Measurements from ENCODE around the gene AOAH. TPM values are rescaled to one million over a fixed set of nuclear protein-coding genes. Genes with fewer than 3 reads are reported as not detected.

Gene AOAH
- total RNA-seq, 1 experiment from 2014 or later: not detected

DNA sequence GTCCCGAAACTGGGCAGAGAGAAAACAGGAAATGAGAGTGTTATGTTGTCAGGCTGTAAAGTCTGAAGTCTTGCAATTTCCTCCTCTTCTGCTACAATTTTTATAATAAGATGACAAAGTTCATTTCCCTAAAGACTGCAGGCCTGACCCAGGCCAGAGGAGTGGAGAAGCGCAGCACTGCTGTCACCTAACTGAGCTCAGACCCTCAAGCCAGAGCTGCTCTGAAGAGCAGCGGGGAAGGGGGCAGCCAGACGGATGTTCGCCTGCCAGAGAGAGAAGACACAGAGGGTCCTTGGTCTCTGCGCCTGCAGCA, 12.6 kb upstream of the AOAH start:
- intact Hi-C loops (cut with micrococcal nuclease; ENCODE audit: unreplicated experiment): no loop called here
- no peak overlapping the region for H3K4me3 ChIP-seq (ENCODE audit: low read depth, low read length, poor library complexity, severe bottlenecking)
- TF ChIP-seq, protein P1, sequence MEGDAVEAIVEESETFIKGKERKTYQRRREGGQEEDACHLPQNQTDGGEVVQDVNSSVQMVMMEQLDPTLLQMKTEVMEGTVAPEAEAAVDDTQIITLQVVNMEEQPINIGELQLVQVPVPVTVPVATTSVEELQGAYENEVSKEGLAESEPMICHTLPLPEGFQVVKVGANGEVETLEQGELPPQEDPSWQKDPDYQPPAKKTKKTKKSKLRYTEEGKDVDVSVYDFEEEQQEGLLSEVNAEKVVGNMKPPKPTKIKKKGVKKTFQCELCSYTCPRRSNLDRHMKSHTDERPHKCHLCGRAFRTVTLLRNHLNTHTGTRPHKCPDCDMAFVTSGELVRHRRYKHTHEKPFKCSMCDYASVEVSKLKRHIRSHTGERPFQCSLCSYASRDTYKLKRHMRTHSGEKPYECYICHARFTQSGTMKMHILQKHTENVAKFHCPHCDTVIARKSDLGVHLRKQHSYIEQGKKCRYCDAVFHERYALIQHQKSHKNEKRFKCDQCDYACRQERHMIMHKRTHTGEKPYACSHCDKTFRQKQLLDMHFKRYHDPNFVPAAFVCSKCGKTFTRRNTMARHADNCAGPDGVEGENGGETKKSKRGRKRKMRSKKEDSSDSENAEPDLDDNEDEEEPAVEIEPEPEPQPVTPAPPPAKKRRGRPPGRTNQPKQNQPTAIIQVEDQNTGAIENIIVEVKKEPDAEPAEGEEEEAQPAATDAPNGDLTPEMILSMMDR (conservative IDR thresholded peaks at IDR 0.05; ENCODE audit: low read depth, low read length): no peak
- H3K9me3 ChIP-seq (ENCODE audit: low read depth, low read length, poor library complexity, severe bottlenecking): no peaks in the 10 kb centered on the region
- DNase-seq (ENCODE audit: low spot score): no peak
- no TSS peak for BruUV-seq (replicated peaks)
- no peaks in the 10 kb centered on the region for H3K36me3 ChIP-seq (ENCODE audit: insufficient read depth, low read length, poor library complexity, severe bottlenecking)
- ChIA-PET CTCF (no interaction called here), POLR2A (ENCODE audit: low non-redundant PET) (no interaction called here)
- H3K4me1 ChIP-seq (ENCODE audit: insufficient read depth, low read length, poor library complexity, severe bottlenecking): no peaks in the 10 kb centered on the region
- H3K27ac ChIP-seq (ENCODE audit: low read depth, low read length, poor library complexity, severe bottlenecking): no peak overlapping the region
- no peaks in the 10 kb centered on the region for H3K27me3 ChIP-seq (replicated peaks; ENCODE audit: insufficient read depth, low read depth, low read length, poor library complexity)

DNA sequence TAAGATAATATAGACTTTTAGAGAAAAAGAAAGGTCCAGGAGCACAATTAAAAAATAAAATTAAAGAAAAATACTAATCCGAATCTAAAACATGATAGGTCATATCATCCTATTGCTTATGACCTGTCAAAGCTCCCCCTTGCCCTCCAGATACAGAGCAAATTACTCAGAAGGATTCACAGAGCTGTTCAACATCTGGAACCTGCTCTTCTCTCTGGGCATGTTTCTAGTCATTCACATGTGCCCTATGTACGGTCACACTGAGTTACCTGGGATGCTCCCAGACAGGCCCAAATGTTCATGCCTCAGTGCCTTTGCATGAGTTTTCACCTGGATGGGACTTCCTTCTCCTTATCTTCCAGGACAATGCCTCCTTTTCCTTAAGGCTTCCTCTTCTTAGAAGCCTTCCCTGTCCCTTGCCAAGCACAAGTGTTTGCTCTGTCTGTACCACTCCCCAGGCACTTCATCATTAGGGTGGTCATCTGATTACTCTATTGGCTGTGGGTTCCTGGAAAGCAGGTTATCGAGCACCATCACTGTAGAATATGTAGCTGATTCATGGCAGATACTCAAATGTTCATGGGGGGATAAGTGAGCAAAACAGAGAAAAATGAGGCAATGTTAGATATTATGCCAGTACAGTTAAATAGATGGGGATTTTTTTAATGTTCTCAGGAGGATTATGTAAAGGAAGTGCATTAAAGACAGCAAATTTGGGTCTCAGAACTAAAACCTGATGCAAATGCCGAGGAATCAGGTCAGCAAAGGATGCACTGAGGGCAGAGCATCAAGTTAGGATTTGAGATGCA, 12.0 kb upstream of the AOAH start:
- POLR2A ChIA-PET (ENCODE audit: low non-redundant PET): no interaction called here
- no peak for DNase-seq (ENCODE audit: low spot score)
- no TSS peak for BruUV-seq (replicated peaks)

DNA sequence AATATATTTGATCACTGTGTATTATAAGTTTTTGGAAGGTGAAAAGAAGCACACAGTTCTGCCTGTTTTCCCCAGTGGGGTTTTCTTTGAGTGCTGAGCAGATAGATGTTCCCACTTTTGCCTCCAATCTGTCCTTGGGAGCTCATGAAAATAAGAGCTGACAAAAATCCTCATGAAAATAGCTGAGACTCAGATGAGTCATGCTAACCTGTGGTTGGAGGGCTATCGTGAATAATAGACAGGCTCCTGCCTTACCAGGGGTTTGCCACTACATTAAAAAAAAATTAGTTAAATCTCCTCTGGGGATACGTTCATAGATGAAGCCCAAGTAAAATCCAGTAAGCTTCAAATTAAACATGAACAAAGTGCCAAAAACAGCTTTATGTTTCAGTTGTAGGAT, 10.9 kb upstream of the AOAH start:
- Histone ChIP-seq H3K9me3 (ENCODE audit: low read depth, low read length, poor library complexity, severe bottlenecking) (no peaks in the 10 kb centered on the region), H3K27me3 (replicated peaks; ENCODE audit: insufficient read depth, low read depth, low read length, poor library complexity) (no peaks in the 10 kb centered on the region), H3K4me1 (ENCODE audit: insufficient read depth, low read length, poor library complexity, severe bottlenecking) (no peaks in the 10 kb centered on the region), H3K4me3 (ENCODE audit: low read depth, low read length, poor library complexity, severe bottlenecking) (no peak overlapping the region), H3K27ac (ENCODE audit: low read depth, low read length, poor library complexity, severe bottlenecking) (no peak overlapping the region), H3K36me3 (ENCODE audit: insufficient read depth, low read length, poor library complexity, severe bottlenecking) (no peaks in the 10 kb centered on the region)
- no TSS peak for BruUV-seq (replicated peaks)
- DNase-seq (ENCODE audit: low spot score): no peak
- no peak for TF ChIP-seq EZH2 (IDR thresholded peaks at IDR 0.05; ENCODE audit: borderline replicate concordance, low read depth, low read length, poor library complexity, severe bottlenecking)
- TF ChIP-seq, protein P1 (conservative IDR thresholded peaks at IDR 0.05; ENCODE audit: low read depth, low read length): no peak
- ChIA-PET POLR2A (ENCODE audit: low non-redundant PET) (no interaction called here), CTCF (no interaction called here)
- intact Hi-C loops (cut with micrococcal nuclease; ENCODE audit: unreplicated experiment): no loop called here

More for the DNA sequence above, 12.0 kb upstream of the AOAH start:
- intact Hi-C loops (cut with micrococcal nuclease; ENCODE audit: unreplicated experiment): no loop called here
- Histone ChIP-seq H3K4me3 (ENCODE audit: low read depth, low read length, poor library complexity, severe bottlenecking) (no peak overlapping the region), H3K27ac (ENCODE audit: low read depth, low read length, poor library complexity, severe bottlenecking) (no peak overlapping the region), H3K9me3 (ENCODE audit: low read depth, low read length, poor library complexity, severe bottlenecking) (no peaks in the 10 kb centered on the region), H3K27me3 (replicated peaks; ENCODE audit: insufficient read depth, low read depth, low read length, poor library complexity) (no peaks in the 10 kb centered on the region), H3K4me1 (ENCODE audit: insufficient read depth, low read length, poor library complexity, severe bottlenecking) (no peaks in the 10 kb centered on the region), H3K36me3 (ENCODE audit: insufficient read depth, low read length, poor library complexity, severe bottlenecking) (no peaks in the 10 kb centered on the region)
- TF ChIP-seq EZH2 (IDR thresholded peaks at IDR 0.05; ENCODE audit: borderline replicate concordance, low read depth, low read length, poor library complexity, severe bottlenecking): no peak
- TF ChIP-seq, protein P1 (conservative IDR thresholded peaks at IDR 0.05; ENCODE audit: low read depth, low read length): no peak
- CTCF ChIA-PET: no interaction called here
